ENCODE measurements around the gene PADI6.
A peak's percentile ranks its signal among the peaks of the same experiment; 100 is the strongest.
"Not testable (repeated sequence)": the region's sequence is repeated elsewhere in the genome, so short reads cannot be mapped to it uniquely, and the experiment has no call there.

PADI6 gene

DNA sequence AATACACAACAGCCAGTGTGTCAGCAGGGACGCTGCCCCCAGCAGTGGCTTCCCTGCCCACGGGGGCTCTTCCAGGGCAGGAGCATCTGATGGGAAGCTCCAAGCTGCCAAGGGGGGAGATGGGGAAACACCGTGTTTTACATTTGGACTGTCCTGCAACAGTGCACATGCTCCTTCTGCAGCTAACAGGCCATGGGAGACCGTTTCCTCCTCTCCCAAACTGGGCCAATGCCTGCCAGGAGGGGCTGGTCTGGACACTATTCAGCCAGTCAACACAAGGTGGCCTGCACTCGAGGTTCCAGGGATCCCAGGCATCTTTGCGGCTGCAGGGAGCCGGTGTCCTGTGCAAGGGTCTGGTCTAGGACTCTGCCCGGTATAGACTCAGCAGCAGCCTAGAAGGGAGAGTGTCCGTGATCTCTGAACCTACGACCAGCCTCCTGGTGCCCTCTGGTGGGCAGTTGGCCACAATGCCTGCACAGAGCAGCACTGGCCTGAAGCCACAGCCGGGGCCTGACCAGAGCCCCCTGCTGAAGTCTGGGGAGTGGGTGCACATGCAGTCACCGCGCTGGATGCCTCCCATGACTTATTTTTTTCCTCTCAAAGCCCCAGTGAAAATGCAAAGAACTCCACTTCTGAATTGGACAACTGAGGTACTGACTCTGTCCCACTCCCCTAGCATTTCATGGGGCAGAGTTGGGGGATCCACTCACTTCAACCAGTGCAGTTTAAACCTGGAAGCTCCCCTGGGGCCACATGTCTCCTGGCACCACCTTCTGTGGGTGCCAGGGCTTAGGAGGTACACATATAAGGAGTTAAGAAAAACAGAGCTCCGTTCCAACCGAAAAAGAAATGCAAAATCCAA, 34.1 kb downstream of the PADI6 start:
- peak; percentile 42 for DNase-seq

DNA sequence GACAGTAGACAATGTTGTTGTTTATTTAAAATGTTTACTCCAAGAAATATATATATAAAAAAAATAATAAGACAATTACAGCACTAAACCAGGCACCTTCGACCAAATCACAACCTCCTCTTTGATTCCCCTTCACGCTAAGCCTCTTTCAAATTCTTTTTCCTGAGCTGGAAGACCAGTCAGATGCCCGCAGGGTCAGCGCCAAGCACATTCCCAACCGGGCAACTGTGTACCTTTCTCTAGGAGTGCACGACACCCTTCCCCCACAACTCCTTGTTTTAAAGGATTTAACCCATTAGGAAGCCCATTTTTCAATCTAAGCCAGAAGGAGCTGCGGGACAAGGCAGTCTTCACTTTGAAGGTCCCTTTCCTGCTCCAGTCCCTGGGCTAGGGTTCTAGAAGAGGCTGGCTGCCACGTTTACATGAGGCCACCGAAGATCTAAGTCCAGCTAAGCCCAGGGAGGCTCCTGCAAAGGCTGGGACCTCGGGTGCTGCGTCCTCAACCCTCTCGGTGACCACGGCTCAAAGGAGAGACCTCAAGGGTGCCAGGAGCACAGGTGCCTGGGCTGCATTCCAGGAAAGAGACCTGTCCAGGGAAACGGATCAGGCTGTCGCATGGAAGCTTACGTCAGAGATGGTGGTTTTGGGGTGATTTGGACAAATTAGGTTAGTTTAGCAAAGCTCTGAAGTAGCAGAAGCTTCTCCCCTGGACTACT, 34.9 kb downstream of the PADI6 start:
- not testable (repeated sequence) for DNase-seq

DNA sequence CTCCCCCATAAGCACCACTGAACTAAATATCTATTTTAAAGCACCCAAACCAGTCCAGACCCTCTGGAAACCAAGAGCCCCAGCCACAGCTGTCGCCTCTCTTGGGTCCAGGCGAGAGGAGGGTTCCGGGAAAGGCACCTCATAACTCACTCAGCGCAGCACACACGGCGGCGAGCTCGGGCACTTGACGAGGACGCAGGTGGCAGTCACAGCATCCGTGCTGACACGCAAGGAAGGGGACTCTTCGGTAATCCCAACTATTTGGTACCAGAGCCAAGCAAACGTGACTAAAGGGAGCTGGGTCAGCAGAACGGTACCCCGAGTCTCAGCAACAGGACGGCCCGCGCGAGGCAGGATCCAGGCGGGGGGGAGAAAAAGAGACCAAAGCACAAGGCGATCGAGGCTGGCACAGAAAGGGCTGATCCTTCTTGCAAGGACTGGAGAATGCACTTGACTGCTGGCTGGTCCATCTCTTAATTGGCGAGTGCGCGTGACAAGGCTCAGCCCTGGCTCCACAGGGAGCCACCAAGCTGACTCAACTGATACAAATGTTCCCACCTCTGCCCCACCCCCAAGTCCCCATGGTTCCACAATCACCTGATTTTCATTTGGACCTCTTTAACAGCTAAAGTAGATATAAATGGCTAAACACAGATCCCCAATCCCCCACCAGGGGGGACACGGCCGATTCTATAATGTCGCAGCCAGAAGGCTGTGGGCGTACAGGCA, 36.0 kb downstream of the PADI6 start:
- DNase-seq = not testable (repeated sequence)

GRCh38 chr1:17409391-17409811, 37.4 kb downstream of the PADI6 start:
- DNase-seq = no peak

GRCh38 chr1:17412093-17412870, 40.3 kb downstream of the PADI6 start:
- no peak for DNase-seq

DNA sequence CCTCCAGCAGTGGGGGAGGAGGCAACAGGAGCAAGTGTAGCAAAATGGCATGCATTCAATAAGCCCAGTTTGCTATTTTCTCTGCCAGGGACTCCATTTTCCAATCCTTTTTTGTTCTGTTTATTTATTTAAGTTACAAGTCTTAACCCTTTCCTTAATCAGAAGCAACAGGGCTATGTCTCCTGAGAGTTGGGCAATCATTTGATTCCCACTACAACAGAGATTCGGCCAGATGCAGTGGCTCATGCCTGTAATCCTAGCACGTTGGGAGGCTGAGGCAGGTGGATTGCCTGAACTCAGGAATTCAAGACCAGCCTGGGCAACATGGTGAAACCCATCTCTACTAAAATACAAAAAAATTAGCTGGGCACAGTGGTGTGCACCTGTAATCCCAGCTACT, 42.0 kb downstream of the PADI6 start:
- no peak for DNase-seq

DNA sequence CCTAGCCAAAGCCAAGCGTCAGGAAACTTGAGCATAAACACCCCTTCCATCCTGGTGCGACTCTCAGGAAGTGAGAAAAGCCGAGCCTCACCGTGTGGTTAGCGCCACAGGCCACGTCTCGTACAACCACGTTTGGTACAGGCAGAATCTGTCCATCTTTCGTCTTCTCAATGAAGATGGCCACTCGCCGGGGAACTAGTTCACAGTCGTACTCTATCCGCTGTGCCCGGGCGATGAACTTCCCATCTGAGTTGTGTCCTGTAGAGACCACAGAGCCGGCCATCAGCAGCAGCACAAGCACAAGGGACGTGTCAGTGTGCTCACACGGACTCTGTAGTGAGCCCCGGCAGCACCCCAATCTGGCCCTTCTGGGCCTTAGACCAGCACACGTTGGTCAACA, 44.4 kb downstream of the PADI6 start:
- no peak for DNase-seq

DNA sequence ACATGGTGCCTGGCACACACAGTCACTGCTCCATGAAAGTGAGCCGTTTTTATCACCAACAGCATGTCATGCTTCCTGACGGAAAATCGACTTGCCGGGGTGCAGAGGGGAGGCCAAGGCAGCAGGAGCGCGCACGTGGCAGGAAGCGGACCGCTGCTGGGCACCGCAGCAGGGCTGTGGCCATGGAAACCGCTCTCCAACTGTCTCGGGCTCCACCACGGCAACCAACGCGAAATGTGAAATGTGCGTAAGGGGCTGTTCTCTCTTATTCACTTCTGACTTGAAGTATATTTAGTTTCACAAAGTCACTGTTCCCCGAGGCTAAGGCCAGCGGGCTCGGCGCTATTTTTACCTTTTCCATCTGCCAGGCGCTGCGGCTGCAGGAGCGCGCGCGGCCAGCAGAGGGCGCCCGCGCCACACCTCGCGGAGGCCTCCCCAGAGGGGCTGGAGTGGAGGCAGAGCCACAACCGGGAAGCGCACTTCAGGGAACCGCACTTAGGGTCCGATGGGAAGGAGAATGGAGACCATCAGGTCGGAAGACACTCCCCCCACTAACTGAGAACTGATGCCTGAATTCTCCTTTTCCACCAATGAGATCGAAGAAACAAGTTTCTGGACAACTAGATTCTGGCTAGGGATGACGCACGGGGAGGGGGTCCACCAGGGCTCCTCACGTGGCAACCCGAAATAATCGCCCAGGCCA, 47.8 kb downstream of the PADI6 start:
- peak; percentile 68 for DNase-seq

- no peak for DNase-seq
Observed at GRCh38 chr1:17420391-17420918, 48.5 kb downstream of the PADI6 start.

- no peak for DNase-seq
Observed at GRCh38 chr1:17422461-17422860, 50.5 kb downstream of the PADI6 start.

- no peak for DNase-seq
Observed at GRCh38 chr1:17423781-17424245, 51.8 kb downstream of the PADI6 start.

- DNase-seq = no peak
Observed at GRCh38 chr1:17425806-17426600, 54.0 kb downstream of the PADI6 start.

DNA sequence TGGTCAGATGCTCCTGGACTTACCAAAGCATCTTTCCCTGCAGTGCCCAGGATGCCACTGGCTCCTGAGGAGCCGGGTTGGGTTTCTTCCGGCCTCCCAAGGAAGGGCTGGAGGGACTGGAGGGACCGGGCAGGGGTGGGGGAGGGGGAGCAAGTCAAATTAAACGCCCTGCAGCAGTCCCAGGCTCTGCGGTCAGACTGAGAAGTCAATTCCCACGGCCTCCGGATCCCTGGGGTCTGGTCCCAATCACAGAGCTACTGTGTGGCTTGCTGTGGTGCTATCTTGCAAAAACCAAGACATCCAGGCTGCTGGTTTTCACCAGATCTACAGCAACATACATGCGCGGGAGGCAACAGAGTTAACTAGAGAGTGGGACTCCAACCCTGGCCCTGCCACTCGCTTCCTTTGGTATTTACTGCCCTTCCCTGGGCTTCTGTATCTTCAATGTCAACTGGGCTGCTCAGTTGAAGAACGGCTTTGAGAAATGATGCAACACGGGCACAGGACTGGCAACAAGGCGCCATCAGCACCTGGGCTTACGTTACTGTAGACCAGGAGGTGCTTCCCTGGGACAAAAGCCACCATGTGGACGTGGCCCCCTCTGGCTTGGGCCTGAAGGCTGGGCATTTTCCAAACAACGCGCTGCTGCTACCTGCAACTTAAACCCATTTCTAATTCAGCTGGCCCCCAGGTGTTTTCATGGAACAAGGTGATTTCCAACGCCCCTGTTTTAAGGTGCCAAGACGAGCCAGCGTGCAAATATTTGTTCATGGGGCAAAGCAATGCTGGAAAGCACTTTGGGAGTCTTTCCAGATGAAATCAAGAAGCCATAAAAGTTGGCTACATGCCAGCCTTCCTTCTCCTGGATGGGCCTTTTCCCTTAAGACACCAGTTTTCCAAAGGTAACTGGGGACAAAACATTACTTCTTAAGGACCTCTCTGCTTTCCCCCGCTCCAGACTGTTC, 56.0 kb downstream of the PADI6 start:
- DNase-seq = no peak

- no peak for DNase-seq
Observed at GRCh38 chr1:17429183-17429582, 57.2 kb downstream of the PADI6 start.

DNA sequence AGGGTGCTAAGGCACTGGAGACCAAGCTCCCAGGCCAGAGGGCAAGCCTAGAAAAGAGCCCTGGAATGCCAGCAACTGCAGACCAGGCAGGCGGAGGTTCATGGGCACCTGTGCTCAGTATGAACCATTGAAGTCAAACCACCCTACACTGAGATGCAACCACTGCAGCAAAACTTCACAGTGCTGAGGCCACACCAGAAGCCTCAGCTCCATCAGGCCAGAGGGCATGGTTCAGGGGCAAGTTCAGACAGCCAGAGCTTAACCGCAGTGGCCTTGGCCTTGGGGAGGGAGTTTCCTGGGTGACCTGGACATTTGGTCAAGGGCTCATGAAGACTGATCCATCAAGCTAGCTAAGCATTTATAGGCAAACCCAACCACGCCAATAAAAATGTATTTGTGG, 60.4 kb downstream of the PADI6 start:
- DNase-seq = no peak

GRCh38 chr1:17433261-17433660, 61.3 kb downstream of the PADI6 start:
- DNase-seq = no peak

- DNase-seq = no peak
Observed at GRCh38 chr1:17434016-17434415, 62.0 kb downstream of the PADI6 start.

GRCh38 chr1:17434601-17435000, 62.6 kb downstream of the PADI6 start:
- DNase-seq = no peak

DNA sequence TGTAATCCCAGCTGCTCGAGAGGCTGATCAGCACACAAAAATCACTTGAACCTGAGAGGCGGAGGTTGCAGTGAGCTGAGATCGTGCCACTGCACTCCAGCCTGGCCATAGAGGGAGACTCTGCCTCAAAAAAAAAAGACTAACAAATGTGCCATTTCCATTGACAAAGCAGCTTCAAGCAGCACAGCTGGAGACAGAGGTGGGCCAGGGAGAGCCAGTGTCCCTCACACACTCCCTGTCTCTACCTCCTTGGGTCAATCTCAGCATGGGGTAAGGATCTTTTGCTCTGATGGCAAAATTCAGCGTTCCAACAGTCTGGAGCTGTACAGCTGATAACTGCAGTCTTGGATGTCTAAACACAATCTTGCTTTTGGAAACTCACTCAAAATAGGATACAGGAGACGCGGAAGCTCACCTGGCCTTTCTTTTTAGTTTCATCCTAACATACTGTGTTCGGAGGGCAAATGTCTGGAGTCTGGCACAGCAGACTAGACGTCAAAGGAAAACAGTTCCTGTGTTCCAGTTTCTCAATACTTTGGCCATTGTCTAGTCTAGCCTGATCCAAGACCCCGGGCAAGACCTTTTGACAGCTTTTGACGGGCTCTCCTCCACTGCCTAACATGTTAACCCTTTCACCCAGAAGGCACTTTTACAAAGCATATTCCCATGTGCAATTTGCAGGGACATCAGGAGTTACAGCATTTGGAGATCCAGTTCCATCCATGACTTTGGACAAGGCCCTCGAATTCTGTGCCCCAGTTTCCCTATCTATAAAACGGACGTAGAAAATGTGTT, 64.6 kb downstream of the PADI6 start:
- no peak for DNase-seq
